Caki2 (cell line): Measurements from ENCODE around the gene RFX4. TPM values are rescaled to one million over a fixed set of nuclear protein-coding genes. Genes with fewer than 3 reads are reported as not detected.

Source experiments
- DNase-seq: peaks from one replicate; pipeline ENCODE4 v3.0.0-alpha.2; 2015; ENCODE audit warnings: low read depth
- in situ Hi-C: cut with HindIII; loops from 2 replicates; pipeline ENCODE4 v1.10.0; 2016; ENCODE audit warnings: low sequenced_read_pairs, low pct_unique_long_range_greater_than_20kb, mixed read lengths
- total RNA-seq: library from RNA; depleted of rRNA; stranded (reverse); fragments of >200 nt; shearing (Covaris generic); gene quantifications from 2 replicates; pipeline ENCODE4 v1.2.3, GENCODE V29; 2014; ENCODE audit warnings: low replicate concordance; rRNA removed

RFX4 gene
- not detected in 2 replicates for total RNA-seq

- DNase-seq: no peak
- in situ Hi-C loops: no loop called here
Observed at GRCh38 chr12:106582641-106583230, at the start of gene RFX4. Gene RFX4, plus strand, starts transcription at chr12:106583004. Its CDS starts 317 bp downstream, at chr12:106583321.

GRCh38 chr12:106541201-106541600, 41.6 kb upstream of the RFX4 start:
- in situ Hi-C loops: no loop called here

GRCh38 chr12:106551410-106551809, 31.4 kb upstream of the RFX4 start:
- in situ Hi-C loops: no loop called here
- DNase-seq: no peak

More at GRCh38 chr12:106541201-106541600, 41.6 kb upstream of the RFX4 start:
- no peak for DNase-seq

GRCh38 chr12:106552228-106552627, 30.6 kb upstream of the RFX4 start:
- no peak for DNase-seq
- in situ Hi-C loops: no loop called here

- in situ Hi-C loops: no loop called here
- no peak for DNase-seq
Observed at GRCh38 chr12:106564678-106565329, 18.0 kb upstream of the RFX4 start.

- no peak for DNase-seq
- in situ Hi-C loops: no loop called here
Observed at GRCh38 chr12:106566771-106567170, 16.0 kb upstream of the RFX4 start.

GRCh38 chr12:106573239-106573638, 9.6 kb upstream of the RFX4 start:
- no peak for DNase-seq
- in situ Hi-C loops: no loop called here

- in situ Hi-C loops: no loop called here
- DNase-seq: no peak
Observed at GRCh38 chr12:106576848-106577247, 6.0 kb upstream of the RFX4 start.

- DNase-seq: no peak
- in situ Hi-C loops: no loop called here
Observed at GRCh38 chr12:106580671-106581508, 1.9 kb upstream of the RFX4 start.

- DNase-seq: no peak
- in situ Hi-C loops: no loop called here
Observed at GRCh38 chr12:106581543-106582248, 1.1 kb upstream of the RFX4 start.

GRCh38 chr12:106582249-106582591, 584 bp upstream of the RFX4 start:
- no peak for DNase-seq
- in situ Hi-C loops: no loop called here

- in situ Hi-C loops: no loop called here
- no peak for DNase-seq
Observed at GRCh38 chr12:106583242-106584103, 669 bp downstream of the RFX4 start.

GRCh38 chr12:106584104-106585064, 1.6 kb downstream of the RFX4 start:
- in situ Hi-C loops: no loop called here
- no peak for DNase-seq

GRCh38 chr12:106585105-106585520, 2.3 kb downstream of the RFX4 start:
- no peak for DNase-seq
- in situ Hi-C loops: no loop called here

- no peak for DNase-seq
- in situ Hi-C loops: no loop called here
Observed at GRCh38 chr12:106585521-106586277, 2.9 kb downstream of the RFX4 start.

- no peak for DNase-seq
- in situ Hi-C loops: no loop called here
Observed at GRCh38 chr12:106586278-106586802, 3.5 kb downstream of the RFX4 start.
